Activated T-helper 1 cell treated with Interleukin-2 at 50 U/mL for 16 hours (primary cell): ENCODE measurements around the gene DNAJA3.

Experiments used
- DNase-seq: peaks from one replicate; pipeline ENCODE4 v3.0.0-alpha.2; 2020; ENCODE audit warnings: low read depth

DNAJA3 gene

DNA sequence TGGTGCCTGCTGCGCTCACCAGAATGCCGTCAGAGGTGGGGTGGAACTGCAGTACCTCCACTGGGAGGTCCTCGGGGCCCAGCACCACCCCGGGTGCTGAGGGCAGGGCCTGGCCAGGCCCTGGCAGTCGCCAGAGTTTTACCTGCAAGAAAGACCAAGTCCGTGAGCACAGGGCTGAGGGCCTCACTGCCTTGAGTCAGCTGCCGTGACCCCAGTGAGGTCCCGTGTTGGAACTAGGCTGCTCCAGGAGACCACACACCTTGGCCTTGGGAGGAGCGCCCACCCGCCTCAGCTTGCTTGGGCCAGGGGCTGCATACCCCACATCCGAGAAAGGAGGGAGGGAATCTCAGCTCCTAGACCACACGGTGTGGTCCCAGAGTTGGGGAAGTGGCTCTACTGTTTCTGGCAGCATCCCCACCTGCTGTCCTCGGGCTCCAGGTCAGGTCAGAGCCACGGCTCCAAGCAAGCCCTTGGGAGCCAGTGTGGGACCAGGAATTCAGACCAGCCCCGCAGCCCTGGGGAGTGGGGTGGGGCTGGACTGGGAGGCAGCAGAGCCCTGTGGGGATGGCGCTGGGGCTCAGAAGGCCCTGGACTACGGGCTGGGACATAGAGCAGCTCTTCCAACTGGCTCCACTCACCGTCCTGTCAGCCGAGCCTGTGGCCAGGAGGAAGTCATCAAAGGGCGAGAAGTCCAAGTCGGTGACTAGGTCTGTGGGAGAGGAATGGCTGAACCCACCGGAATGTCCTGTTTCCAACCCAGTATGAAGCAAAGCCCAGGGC is 17.9 kb upstream of the DNAJA3 start:
- no peak for DNase-seq

GRCh38 chr16:4408323-4408690 is 17.4 kb upstream of the DNAJA3 start:
- DNase-seq: no peak

DNA sequence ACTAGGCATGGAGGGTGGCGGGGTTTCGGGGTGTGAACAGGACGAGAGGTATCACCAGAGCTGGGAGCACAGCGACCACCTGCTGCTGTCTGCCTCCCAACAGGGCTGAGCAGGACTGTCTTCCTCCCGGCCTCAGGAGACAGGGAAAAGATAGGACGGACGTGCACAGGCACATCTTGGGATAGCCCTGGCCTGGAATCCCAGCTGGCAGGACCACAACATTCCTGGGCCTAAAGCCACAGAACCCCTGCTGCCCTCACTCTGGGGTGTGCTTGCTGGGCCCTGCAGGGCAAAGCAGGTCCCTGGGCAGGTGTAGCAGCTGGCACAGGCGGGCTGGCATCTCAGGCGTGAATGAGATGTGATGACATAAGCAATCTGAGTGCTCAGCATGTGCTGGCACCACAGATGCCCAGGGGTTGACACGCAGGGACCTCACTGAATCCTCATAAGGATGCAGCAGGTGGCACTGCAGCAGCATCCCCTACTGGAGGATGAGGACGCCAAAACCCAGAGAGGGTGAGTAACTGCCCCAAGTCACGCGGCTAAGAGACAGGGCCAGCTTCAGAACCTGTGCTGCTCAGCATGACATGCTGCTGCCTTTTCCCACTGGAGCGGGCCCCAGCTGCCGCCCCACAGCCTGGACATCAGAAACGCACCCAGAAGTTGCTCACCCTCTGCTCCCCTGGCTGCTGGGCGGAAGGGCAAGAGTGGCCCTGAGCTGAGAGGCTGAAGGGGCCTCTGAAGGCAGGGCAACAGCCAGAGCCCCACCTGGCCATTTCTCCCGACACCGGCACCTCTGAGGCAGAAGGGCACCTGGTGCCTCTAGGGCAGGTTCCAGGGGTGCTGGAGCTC is 16.4 kb upstream of the DNAJA3 start:
- DNase-seq: no peak

- DNase-seq: no peak
Observed at GRCh38 chr16:4410335-4411075, 15.2 kb upstream of the DNAJA3 start.

GRCh38 chr16:4411684-4412083 is 14.0 kb upstream of the DNAJA3 start:
- DNase-seq: no peak

- no peak for DNase-seq
Observed at GRCh38 chr16:4412159-4412558, 13.5 kb upstream of the DNAJA3 start.

DNA sequence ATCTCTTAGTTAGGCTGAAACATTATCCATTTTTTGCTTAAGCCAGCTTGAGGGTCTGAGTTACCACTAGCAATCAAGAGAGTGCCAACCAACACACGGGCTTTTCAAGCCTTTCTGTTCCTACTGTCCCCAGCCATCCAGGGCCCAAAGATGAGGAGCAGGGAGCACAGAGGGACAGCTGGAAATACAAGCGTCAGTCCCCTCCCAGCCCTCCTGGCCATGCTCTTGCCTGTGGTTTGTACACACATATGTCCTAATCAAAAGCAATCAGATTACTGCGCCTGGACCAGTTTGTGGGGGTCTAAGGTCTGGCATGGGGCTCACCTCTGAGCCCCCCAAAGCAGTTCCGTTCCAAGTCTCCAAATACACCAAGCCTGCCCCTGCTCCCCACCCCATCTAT is 12.8 kb upstream of the DNAJA3 start:
- no peak for DNase-seq

DNA sequence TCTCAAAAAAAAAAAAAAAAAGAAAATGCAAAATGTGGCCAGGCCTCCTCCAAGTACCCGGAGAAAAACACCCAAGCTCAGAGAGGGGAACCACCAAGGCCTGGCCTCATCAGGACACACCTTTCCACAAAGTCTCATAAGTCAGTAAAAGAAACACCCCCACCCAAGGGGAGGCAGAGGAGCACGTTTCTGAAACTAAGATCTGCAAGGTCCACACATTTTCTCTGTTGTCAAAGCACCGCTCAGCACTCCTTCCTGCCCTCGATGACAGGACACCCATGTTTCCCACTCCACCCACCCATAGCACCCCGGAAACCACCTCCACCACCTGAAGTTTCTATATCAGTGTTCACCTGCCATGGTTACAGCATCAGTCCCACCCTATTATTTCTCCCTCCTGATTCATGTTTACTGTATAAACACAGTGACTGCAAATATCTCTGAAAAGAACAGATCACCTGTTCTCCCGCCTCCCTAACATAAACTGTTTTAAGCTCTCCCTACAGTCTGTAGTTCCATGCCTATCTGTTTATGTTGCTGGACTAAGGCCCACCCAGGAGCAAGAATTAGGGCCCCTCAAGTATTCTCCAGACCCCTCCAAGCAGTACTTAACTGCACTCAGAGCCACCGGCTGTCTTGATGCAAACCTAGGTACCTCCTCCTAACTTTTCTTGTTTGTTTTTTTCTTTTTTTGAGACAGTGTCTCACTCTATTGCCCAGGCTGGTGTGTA is 11.3 kb upstream of the DNAJA3 start:
- DNase-seq: peak; percentile 69

- peak; percentile 48 for DNase-seq
Observed at GRCh38 chr16:4415538-4416199, 10.0 kb upstream of the DNAJA3 start.

- peak; percentile 99 for DNase-seq
Observed at GRCh38 chr16:4416200-4417032, 9.3 kb upstream of the DNAJA3 start, which contains the start of gene CORO7. TSS of gene CORO7 (minus strand) at chr16:4416596. CDS start at chr16:4416518, 78 bp downstream.

DNA sequence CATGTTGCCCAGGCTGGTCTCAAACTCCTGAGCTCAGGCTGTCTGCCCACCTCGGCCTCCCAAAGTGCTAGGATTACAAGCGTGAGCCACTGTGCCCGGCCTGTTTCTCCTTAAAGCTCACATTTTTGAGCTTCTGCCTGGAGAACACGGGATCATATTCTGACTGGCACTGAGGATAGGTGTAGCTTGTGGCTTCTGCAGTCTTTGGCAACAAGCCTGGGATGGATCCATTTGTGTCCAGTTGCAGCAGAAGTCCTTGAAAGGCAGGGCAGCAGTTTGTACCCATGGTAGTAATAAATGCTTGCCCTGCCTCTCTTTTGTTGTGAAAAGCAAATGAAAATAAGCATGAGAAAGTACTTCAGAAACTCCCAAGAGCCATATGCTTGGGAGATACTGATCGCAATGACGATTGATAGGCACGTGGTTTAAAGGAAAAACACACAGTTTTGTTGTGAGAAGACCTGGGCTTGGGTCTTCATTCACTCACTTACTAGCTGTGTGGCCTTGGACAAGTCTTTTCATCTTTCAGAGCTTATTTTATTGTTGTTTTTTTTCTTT is 6.2 kb upstream of the DNAJA3 start:
- DNase-seq: no peak

GRCh38 chr16:4420505-4421105 is 5.1 kb upstream of the DNAJA3 start:
- no peak for DNase-seq

- no peak for DNase-seq
Observed at GRCh38 chr16:4426021-4426684, 485 bp downstream of the DNAJA3 start.

DNA sequence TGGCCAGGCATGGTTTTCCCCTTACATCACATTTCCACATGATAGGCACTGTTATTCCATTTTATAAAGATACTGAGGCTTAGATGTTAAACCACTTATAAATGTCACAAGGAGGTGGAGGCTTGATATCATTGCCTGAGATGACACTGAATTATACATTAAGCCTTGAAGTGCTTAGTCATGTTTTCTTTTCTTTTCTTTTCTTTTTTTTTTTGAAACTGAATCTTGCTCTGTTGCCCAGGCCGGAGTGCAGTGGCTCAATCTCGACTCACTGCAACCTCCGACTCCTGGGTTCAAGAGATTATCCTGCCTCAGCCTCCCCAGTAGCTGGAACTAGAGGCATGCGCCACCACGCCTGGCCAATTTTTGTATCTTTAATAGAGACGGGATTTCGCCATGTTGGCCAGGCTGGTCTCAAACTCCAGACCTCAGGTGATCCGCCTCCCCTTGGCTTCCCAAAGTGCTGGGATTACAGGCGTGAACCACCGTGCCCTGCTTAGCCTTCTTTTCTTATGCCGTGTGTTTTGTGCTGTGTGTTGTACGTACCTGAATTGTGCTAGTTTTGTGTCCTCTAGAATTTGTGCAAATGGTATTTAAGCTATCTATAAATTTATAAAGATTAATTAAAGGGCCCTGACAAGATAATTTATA is 1.2 kb downstream of the DNAJA3 start:
- DNase-seq: no peak

- no peak for DNase-seq
Observed at GRCh38 chr16:4428500-4428899, 2.8 kb downstream of the DNAJA3 start.

DNA sequence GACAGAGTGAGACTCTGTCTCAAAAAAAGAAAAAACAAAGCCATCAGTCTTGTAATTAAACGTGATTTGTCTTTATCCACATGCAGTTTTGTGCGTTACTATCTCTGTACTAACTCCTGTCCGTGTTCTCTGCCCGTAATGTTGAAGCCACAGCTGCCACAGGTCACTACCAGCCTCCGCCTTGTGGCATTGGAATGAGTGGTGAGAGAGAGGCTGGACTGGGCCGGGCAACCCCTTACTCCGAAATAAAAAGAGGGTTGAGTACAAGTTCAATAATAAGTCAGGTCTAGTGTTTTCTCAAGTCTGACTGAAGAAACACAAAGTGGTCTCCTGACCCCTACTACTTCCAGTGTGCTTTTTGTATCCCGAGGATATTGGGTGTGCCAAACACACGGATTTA is 5.4 kb downstream of the DNAJA3 start:
- DNase-seq: no peak

- DNase-seq: no peak
Observed at GRCh38 chr16:4433228-4433627, 7.6 kb downstream of the DNAJA3 start.

- DNase-seq: no peak
Observed at GRCh38 chr16:4433914-4434787, 8.5 kb downstream of the DNAJA3 start.
